Measurements from ENCODE around the gene OPRD1.

Gene OPRD1

GRCh38 chr1:28896609-28896986 lies 84.6 kb downstream of the OPRD1 start:
- TF ChIP-seq, protein P1, sequence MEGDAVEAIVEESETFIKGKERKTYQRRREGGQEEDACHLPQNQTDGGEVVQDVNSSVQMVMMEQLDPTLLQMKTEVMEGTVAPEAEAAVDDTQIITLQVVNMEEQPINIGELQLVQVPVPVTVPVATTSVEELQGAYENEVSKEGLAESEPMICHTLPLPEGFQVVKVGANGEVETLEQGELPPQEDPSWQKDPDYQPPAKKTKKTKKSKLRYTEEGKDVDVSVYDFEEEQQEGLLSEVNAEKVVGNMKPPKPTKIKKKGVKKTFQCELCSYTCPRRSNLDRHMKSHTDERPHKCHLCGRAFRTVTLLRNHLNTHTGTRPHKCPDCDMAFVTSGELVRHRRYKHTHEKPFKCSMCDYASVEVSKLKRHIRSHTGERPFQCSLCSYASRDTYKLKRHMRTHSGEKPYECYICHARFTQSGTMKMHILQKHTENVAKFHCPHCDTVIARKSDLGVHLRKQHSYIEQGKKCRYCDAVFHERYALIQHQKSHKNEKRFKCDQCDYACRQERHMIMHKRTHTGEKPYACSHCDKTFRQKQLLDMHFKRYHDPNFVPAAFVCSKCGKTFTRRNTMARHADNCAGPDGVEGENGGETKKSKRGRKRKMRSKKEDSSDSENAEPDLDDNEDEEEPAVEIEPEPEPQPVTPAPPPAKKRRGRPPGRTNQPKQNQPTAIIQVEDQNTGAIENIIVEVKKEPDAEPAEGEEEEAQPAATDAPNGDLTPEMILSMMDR (conservative IDR thresholded peaks at IDR 0.05; ENCODE audit: low read depth, low read length): no peak
- H3K79me2 ChIP-seq (ENCODE audit: insufficient read depth, low read depth): no peaks in the 10 kb centered on the region; the same call in 1 of the 2 replicates
- H3K27me3 ChIP-seq (ENCODE audit: insufficient read depth, low read depth): no peaks in the 10 kb centered on the region
- no peak overlapping the region for H3K4me3 ChIP-seq (IDR thresholded peaks at IDR 0.05; ENCODE audit: insufficient read depth, low read depth, low read length)
- no peaks in the 10 kb centered on the region for H3K4me1 ChIP-seq (ENCODE audit: low read depth, poor library complexity, severe bottlenecking)
- H4K20me1 ChIP-seq (ENCODE audit: insufficient read depth): no peaks in the 10 kb centered on the region
- H3K4me2 ChIP-seq: no peak overlapping the region
- H3K36me3 ChIP-seq (ENCODE audit: insufficient read depth): no peaks in the 10 kb centered on the region
- H3K27ac ChIP-seq: no peak overlapping the region
- H3K9ac ChIP-seq: no peak overlapping the region
- no peak overlapping the region for H2AFZ ChIP-seq (ENCODE audit: low read depth)

- Histone ChIP-seq H2AFZ (ENCODE audit: low read depth) (no peak overlapping the region), H3K79me2 (ENCODE audit: insufficient read depth, low read depth) (no peaks in the 10 kb centered on the region; the same call in 1 of the 2 replicates), H4K20me1 (ENCODE audit: insufficient read depth) (no peaks in the 10 kb centered on the region), H3K4me3 (IDR thresholded peaks at IDR 0.05; ENCODE audit: insufficient read depth, low read depth, low read length) (no peak overlapping the region), H3K27ac (no peak overlapping the region), H3K4me1 (ENCODE audit: low read depth, poor library complexity, severe bottlenecking) (no peaks in the 10 kb centered on the region), H3K36me3 (ENCODE audit: insufficient read depth) (no peaks in the 10 kb centered on the region), H3K4me2 (no peak overlapping the region), H3K9ac (no peak overlapping the region), H3K27me3 (ENCODE audit: insufficient read depth, low read depth) (no peaks in the 10 kb centered on the region)
- TF ChIP-seq, protein P1 (conservative IDR thresholded peaks at IDR 0.05; ENCODE audit: low read depth, low read length): no peak
These were observed 85.8 kb downstream of the OPRD1 start for GRCh38 chr1:28897789-28898188.

DNA sequence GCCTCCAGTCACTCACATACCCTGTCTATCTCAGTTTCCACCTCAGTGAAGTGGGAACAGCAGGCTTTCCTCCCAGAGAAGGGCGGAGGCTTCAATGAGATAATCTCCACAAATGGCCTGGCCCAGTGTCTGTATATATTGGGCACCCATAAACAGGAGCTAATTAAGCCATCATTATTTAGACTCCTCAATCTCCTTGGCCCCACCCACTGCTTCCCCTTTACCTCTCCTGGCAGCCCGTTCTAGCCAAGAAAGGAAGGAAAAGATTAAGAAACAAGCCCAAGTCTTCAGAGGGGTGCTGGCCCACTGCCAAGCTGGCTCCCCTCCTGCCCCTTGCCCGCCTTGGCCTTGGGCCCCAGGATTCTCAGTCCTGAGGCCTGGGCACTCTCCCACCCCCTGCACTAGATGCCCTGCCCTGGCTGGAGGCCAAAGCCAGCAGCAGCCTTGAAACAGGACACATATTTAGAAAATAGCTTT lies 86.5 kb downstream of the OPRD1 start:
- no peaks in the 10 kb centered on the region for H3K27me3 ChIP-seq (ENCODE audit: insufficient read depth, low read depth)
- no peak overlapping the region for H2AFZ ChIP-seq (ENCODE audit: low read depth)
- H4K20me1 ChIP-seq (ENCODE audit: insufficient read depth): no peaks in the 10 kb centered on the region
- H3K4me1 ChIP-seq (ENCODE audit: low read depth, poor library complexity, severe bottlenecking): no peaks in the 10 kb centered on the region
- TF ChIP-seq, protein P1 (conservative IDR thresholded peaks at IDR 0.05; ENCODE audit: low read depth, low read length): no peak
- H3K4me2 ChIP-seq: no peak overlapping the region
- H3K36me3 ChIP-seq (ENCODE audit: insufficient read depth): no peaks in the 10 kb centered on the region
- H3K4me3 ChIP-seq (IDR thresholded peaks at IDR 0.05; ENCODE audit: insufficient read depth, low read depth, low read length): no peak overlapping the region
- H3K9ac ChIP-seq: no peak overlapping the region
- no peak overlapping the region for H3K27ac ChIP-seq
- H3K79me2 ChIP-seq (ENCODE audit: insufficient read depth, low read depth): peaks cover 2% of the 10 kb centered on the region; the same call in 1 of the 2 replicates

DNA sequence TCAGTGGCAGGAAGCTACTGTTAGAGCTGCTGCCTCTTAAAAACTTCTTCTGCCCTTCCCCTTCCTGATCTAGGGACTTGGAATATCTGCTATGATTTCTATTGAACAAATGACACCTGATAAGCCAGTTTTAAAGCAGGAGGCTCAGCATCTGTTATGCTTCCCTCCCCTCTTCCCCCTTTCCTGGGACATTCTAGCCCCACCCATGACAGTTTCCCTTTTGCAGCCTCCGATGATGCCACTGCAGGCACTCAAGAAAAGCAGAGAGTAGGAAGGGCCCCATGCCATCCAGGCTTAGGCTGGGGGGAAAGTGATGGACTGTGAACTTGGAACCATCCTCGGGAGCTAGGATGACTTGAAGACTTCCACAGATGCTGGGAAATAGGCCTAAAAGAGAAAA lies 87.3 kb downstream of the OPRD1 start:
- H3K4me2 ChIP-seq: no peak overlapping the region
- H4K20me1 ChIP-seq (ENCODE audit: insufficient read depth): no peaks in the 10 kb centered on the region
- H3K9ac ChIP-seq: no peak overlapping the region
- H3K79me2 ChIP-seq (ENCODE audit: insufficient read depth, low read depth): peaks cover 7% of the 10 kb centered on the region; the same call in 1 of the 2 replicates
- no peaks in the 10 kb centered on the region for H3K27me3 ChIP-seq (ENCODE audit: insufficient read depth, low read depth)
- H3K36me3 ChIP-seq (ENCODE audit: insufficient read depth): no peaks in the 10 kb centered on the region
- TF ChIP-seq, protein P1 (conservative IDR thresholded peaks at IDR 0.05; ENCODE audit: low read depth, low read length): no peak
- no peak overlapping the region for H3K27ac ChIP-seq
- no peaks in the 10 kb centered on the region for H3K4me1 ChIP-seq (ENCODE audit: low read depth, poor library complexity, severe bottlenecking)
- no peak overlapping the region for H2AFZ ChIP-seq (ENCODE audit: low read depth)
- no peak overlapping the region for H3K4me3 ChIP-seq (IDR thresholded peaks at IDR 0.05; ENCODE audit: insufficient read depth, low read depth, low read length)
